Psoas muscle (tissue), 8 donors: Measurements from ENCODE around the gene CD40. TPM values are rescaled to one million over a fixed set of nuclear protein-coding genes. Genes with fewer than 3 reads are reported as not detected.

ENCODE experiments used
- ATAC-seq, 4 donors: fragments of 200-7000 bp; cut with Tn5 transposase; one replicate each; pipeline ENCODE4 v1.9.1; 2020; ENCODE audit warnings: moderate library complexity in 3 of 4, mild to moderate bottlenecking in 2 of 4
- DNase-seq, 2 donors: peaks; one replicate each; pipeline ENCODE4 v3.0.0-alpha.2; 2020
- H3K27ac ChIP-seq: fragments of 200-600 bp; one replicate; pipeline ENCODE4 v1.8.0; 2022
- H3K27me3 ChIP-seq, 3 donors: fragments of 200-600 bp in 1 of 3; one replicate each; pipeline versions ENCODE4 v1.6.1 to v1.8.0; 2013 to 2022; ENCODE audit warnings: low read length in 2 of 3, mild to moderate bottlenecking in 2 of 3, moderate library complexity in 1 of 3; ENCODE audit not compliant: insufficient read depth in 3 of 3
- H3K36me3 ChIP-seq, 2 donors: fragments of 200-600 bp in 1 of 2; one replicate each; pipeline versions ENCODE4 v1.6.1 to v1.8.0; 2013 to 2022; ENCODE audit warnings: low read depth in 1 of 2, mild to moderate bottlenecking in 1 of 2, moderate library complexity in 1 of 2; ENCODE audit not compliant: insufficient read depth in 1 of 2
- H3K4me1 ChIP-seq: fragments of 200-600 bp; one replicate; pipeline ENCODE4 v1.8.0; 2022
- H3K4me3 ChIP-seq: fragments of 200-600 bp; one replicate; pipeline ENCODE4 v1.8.0; 2022; ENCODE audit warnings: mild to moderate bottlenecking
- H3K9me3 ChIP-seq: fragments of 200-600 bp; one replicate; pipeline ENCODE4 v1.8.0; 2022
- WGBS, 3 donors: extraction: QIAGEN DNeasy Blood & Tissue Kit; methylation state at CpG; one replicate each; pipeline versions ENCODE4 v1.1.6 to v1.1.7; 2013; 5-methylcytosine and 5-hydroxymethylcytosine counted together
- intact Hi-C, 2 donors: fragments of 100-400 bp; cut with DNase I; formaldehyde crosslinking; loops; one replicate each; pipeline versions ENCODE4 v1.11.0 to v1.14.2; 2022
- polyA plus RNA-seq, 3 donors: library from polyadenylated mRNA; stranded (reverse); fragments of 200-250 nt; gene quantifications; one replicate each; pipeline ENCODE4 v1.2.3, GENCODE V29; 2013
- total RNA-seq, 4 donors: library from RNA; stranded (reverse); fragmentation: NEBNext Ultra II Directional in 2 of 4; extraction: Animal tissue kit (Norgen Biotek cat#: 25700) in 2 of 4; gene quantifications; one replicate each; pipeline versions ENCODE4 v1.2.1 to v1.2.4, GENCODE V29; 2021 to 2023
- TF ChIP-seq, protein P1 (sequence below): fragments of 200-600 bp; IDR thresholded peaks from one replicate; pipeline ENCODE4 v1.8.0; 2022; ENCODE audit warnings: antibody characterized with exemption
- donor health status: healthy with polysubstance abuse.
- donor health status: DM: no; HTN: no; CAD: no; lungs with moderate emphysema.
- donor health status: Bipolar disorder and iron deficiency.
- donor health status: healthy.
- donor health status: DM: yes; HTN: yes; CAD: no.
- donor health status: DM: no; HTN: no; CAD: no.
- donor health status: DM: no; HTN: no; CAD: no.
- donor health status: DM: yes; HTN: yes; CAD: no.

Gene CD40
- total and polyA plus RNA-seq, 7 donors: 5.0 to 13.8 (median 7.7) TPM

DNA sequence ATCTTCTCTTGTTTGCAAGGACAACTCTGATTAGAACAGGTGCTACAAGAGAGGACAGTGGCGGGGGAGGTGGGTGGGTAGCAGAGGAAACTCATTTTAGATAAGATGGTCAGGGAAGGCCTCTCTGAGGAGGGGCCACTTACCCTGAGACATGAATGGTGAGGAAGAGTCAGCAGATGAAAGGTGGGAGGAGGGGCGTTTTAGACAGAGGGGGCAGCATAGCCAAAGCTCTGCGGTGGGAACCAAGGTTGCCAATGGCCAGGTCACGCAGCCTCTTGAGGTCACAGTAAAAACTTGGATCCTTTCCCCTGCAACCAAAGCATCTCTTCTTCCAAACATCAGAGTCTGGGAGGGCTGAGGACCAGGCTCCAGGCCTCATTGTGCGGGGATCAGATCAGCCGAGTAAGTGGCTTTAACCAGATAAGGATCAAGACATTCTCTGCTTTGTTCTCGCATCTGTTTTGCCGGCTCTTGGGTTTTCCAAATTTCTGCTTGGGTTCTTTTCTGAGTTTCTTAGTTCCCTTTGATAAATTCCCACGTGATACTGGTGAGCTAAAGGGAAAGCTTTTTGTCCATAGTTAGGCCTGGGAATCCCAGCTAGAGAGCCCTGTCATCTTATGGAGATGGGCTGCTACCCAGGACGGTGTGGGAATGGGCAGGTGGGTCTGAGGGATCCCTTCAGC is 5.5 kb upstream of the CD40 start:
- DNase-seq (no peak), ATAC-seq (no peak)
- no peaks in the 10 kb centered on the region for H3K4me1 ChIP-seq
- H3K9me3 ChIP-seq: no peaks in the 10 kb centered on the region
- TF ChIP-seq, protein P1, sequence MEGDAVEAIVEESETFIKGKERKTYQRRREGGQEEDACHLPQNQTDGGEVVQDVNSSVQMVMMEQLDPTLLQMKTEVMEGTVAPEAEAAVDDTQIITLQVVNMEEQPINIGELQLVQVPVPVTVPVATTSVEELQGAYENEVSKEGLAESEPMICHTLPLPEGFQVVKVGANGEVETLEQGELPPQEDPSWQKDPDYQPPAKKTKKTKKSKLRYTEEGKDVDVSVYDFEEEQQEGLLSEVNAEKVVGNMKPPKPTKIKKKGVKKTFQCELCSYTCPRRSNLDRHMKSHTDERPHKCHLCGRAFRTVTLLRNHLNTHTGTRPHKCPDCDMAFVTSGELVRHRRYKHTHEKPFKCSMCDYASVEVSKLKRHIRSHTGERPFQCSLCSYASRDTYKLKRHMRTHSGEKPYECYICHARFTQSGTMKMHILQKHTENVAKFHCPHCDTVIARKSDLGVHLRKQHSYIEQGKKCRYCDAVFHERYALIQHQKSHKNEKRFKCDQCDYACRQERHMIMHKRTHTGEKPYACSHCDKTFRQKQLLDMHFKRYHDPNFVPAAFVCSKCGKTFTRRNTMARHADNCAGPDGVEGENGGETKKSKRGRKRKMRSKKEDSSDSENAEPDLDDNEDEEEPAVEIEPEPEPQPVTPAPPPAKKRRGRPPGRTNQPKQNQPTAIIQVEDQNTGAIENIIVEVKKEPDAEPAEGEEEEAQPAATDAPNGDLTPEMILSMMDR: no peak
- H3K4me3 ChIP-seq: no peak overlapping the region
- H3K36me3 ChIP-seq: no peaks in the 10 kb centered on the region
- H3K27ac ChIP-seq: no peak overlapping the region
- H3K27me3 ChIP-seq: peaks cover 0 to 14% (median 0%) of the 10 kb centered on the region in 3 donors
- WGBS, 3 donors: 70 to 76% (median 71%) methylated on average over 10 of the region's 10 CpGs
- intact Hi-C loops: no loop called here

DNA sequence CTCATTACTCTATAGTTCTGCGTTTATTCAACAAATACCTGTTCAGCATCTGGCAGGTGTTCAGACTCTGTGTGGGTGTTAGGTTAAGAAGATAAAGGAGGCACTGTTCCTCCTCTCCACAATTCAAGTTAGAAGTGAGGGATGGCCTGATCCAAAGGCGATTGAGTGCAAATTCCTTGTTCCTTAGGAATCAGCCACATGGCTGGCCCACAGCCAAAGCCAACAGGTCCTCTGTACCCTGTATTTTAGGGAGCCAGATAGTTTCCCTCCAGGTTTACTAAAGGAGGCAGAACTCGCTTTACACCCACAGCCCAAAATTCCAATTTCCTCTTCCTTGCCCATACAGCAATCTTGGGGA is 5.0 kb upstream of the CD40 start:
- no peak for DNase-seq
- H3K4me3 ChIP-seq: no peak overlapping the region
- ATAC-seq: no peak
- no peaks in the 10 kb centered on the region for H3K9me3 ChIP-seq
- no peak overlapping the region for H3K27ac ChIP-seq
- no peaks in the 10 kb centered on the region for H3K36me3 ChIP-seq
- WGBS, 3 donors: 74 to 77% (median 76%) methylated on average over 3 of the region's 3 CpGs
- H3K4me1 ChIP-seq: no peaks in the 10 kb centered on the region
- intact Hi-C loops: no loop called here
- H3K27me3 ChIP-seq: peaks cover 0 to 14% (median 0%) of the 10 kb centered on the region in 3 donors
- TF ChIP-seq, protein P1: no peak

DNA sequence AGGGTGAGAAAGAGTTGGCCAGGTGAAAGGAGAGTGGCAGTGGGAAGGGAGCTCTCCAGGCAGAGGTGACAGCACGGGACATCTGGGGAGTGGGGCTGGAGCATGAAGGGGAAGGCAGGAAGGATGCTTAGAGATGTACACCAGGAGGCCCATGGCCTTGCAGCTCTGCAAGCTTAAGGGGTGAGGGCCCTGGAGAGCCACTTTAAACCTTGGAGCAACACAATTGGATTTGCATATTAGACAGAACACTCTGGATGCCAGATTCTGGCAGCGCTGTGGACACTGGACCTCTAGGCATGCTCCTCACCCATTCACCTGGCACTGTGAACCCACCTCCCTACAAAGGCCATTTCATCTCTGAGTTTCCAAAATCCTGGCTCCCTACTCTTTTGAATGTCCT is 3.7 kb upstream of the CD40 start:
- H3K4me3 ChIP-seq: no peak overlapping the region
- TF ChIP-seq, protein P1: no peak
- no peak overlapping the region for H3K27ac ChIP-seq
- no peak for ATAC-seq
- H3K4me1 ChIP-seq: no peaks in the 10 kb centered on the region
- peaks cover 0 to 2% (median 0%) of the 10 kb centered on the region in 3 donors for H3K27me3 ChIP-seq
- intact Hi-C loops: no loop called here
- DNase-seq: no peak
- H3K9me3 ChIP-seq: no peaks in the 10 kb centered on the region
- 63 to 86% (median 67%) methylated on average over 2 of the region's 2 CpGs for WGBS, 3 donors
- no peaks in the 10 kb centered on the region for H3K36me3 ChIP-seq

DNA sequence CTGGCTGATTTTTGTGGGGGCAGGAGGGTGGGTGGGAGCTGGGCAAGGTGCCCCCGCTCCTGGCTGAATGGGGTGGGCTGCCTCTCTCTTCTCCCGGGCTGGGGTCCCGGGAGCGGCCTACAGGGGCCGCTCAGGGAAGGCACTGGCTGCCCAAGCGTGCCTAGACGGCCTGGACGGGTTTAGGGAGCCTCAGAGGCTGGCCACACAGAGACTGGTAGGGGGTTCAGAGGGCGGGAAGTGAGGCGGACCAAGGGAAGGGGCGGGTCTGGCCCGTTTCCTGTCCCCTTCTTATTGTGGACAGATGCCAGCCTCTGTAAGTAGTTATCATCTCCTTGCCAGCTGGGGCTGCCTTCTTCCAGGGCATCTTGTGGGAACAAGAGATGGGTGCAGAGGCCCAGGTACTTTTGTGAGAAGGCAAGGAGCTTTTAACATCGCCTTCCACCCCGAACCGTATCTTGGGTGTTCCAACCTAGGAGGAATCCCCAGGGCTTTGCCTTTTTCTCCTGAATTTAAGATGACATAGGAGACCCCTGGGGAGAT is 437 bp downstream of the CD40 start:
- Histone ChIP-seq H3K9me3 (no peaks in the 10 kb centered on the region), H3K4me3 (peak overlapping the region; percentile 67), H3K27me3 (no peaks in the 10 kb centered on the region), H3K36me3 (peaks cover 0 to 20% of the 10 kb centered on the region in 2 donors), H3K4me1 (peaks cover 11% of the 10 kb centered on the region), H3K27ac (peak overlapping the region; percentile 78)
- intact Hi-C loops: no loop called here
- TF ChIP-seq, protein P1: no peak
- ATAC-seq: peak; percentile 37 to 71 (median 54)
- 24 to 32% (median 26%) methylated on average over 9 to 15 of the region's 15 CpGs for WGBS, 3 donors
- peak; percentile 35 to 62 for DNase-seq
